NCI-H1417 (cell line): ENCODE measurements around the gene GEN1.

Source experiments
- DNase-seq, 3 experiments: peaks; one replicate each; lab custom pipeline; 2025; lab: John Stamatoyannopoulos, UW

The GEN1 gene

DNA sequence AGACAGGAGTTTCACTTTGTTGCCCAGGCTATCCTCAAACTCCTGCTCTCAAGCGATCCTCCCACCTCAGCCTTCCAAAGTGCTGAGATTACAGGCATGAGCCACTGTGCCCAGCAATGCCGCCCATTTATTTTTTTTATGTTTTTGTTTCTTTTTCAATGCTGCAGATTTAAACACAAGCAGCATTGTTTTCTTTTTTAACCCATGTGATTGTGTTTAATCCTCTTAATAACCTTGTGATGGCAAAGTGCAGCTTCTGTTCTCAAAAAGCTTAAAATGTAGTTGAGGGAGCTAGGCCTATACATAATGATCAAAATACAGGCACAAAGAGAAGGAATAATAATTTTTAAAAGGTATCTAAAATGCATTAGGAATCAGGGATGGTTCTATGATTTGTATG, 73.8 kb downstream of the GEN1 start:
- no peak for DNase-seq

DNA sequence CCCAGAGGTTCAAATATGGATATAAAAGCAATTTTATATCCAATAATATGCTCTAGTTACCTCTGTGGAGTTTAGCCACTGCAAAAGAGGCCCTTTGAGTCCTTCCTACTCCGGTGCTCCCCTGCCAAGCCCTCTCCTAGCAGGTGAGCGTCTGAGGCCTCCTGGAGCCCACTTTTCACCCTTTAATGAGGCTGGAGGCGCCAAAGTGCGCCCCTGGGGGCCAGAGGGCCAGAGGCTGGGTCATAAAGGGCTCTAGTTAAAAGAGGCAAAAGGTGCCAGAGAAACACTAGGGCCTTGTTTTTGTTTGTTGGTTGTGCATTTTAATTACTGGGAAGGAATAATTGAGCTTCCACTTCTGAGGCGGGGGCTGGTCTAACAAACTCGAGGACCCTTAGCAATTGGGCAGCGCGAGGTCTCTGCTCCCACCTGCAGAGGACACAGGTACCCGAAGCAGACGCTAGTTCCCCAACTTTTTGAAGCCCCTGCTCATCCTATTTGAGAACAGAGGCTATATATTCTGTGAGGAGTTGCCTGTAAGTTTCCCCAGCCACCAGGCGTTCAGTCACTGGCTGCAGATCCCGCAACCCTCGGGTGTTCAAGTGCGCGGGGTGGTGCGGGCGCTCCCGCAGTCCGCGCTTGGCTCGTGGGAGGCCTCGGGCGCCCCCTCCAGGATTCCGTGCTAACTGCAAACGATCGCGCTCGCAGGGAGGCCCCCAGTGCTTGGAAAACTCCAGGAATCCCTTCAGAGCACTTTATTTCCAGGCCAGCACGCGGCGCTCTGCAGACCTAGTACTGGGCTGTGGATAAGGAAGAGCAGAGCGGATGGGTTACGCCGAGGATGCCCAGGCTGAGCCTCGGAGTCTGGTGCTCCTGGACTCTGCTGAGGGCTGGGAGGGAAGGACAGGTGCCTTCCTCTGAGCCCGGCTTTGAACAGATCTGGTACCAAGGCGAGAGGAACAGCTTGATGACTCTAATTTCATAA, 76.4 kb downstream of the GEN1 start:
- peak in 1 of 3 experiments; percentile 34 for DNase-seq

- DNase-seq = no peak
Observed at GRCh38 chr2:17835516-17835915, 81.6 kb downstream of the GEN1 start.
